GM23248 (cell line): Measurements from ENCODE around the gene RPS27.

Experiments
- EZH2 ChIP-seq: fragments of 200-600 bp; sonication (generic); IDR thresholded peaks from 2 replicates; pipeline ENCODE4 v1.6.1; 2018; ENCODE audit warnings: antibody characterized with exemption, mild to moderate bottlenecking; ENCODE audit not compliant: insufficient read depth, poor library complexity, severe bottlenecking
- EZH2phosphoT487 ChIP-seq: fragments of 200-600 bp; sonication (generic); IDR thresholded peaks from 2 replicates; pipeline ENCODE4 v1.6.1; 2018; ENCODE audit warnings: antibody characterized with exemption, moderate library complexity, mild to moderate bottlenecking, low read depth; ENCODE audit not compliant: insufficient read depth

- no peak for TF ChIP-seq EZH2phosphoT487
- no peak for TF ChIP-seq EZH2
Observed at GRCh38 chr1:154006136-154006535, 15.6 kb downstream of the RPS27 start.
